ENCODE measurements around the gene ZNF74. TPM values are rescaled to one million over a fixed set of nuclear protein-coding genes. Genes with fewer than 3 reads are reported as not detected.

Gene ZNF74
- total and polyA plus RNA-seq, 7 donors, result 1.4 to 18.8 (median 11.4) TPM

GRCh38 chr22:20425566-20426258 lies 31.8 kb downstream of the ZNF74 start:
- Histone ChIP-seq H3K9me3 (no peaks in the 10 kb centered on the region), H3K27me3 (peaks cover 0 to 1% (median 0%) of the 10 kb centered on the region in 3 donors), H3K27ac (no peak overlapping the region), H3K4me1 (peaks cover 0 to 43% (median 37%) of the 10 kb centered on the region in 4 donors), H3K36me3 (peaks cover 0 to 25% (median 12%) of the 10 kb centered on the region in 4 donors), H3K4me3 (peak overlapping the region in 1 of 4 donors; percentile 5)
- intact Hi-C loops (cut with DNase I), result no loop called here
- no peak for TF ChIP-seq EP300 (IDR thresholded peaks at IDR 0.05)
- no peak for TF ChIP-seq CTCF (IDR thresholded peaks at IDR 0.05)
- TF ChIP-seq POLR2A (IDR thresholded peaks at IDR 0.05), result no peak
- TF ChIP-seq POLR2AphosphoS5 (IDR thresholded peaks at IDR 0.05), result no peak
- WGBS, 2 donors, result 25 to 34% methylated on average over 96 of the region's 96 CpGs
- DNase-seq, result no peak

- peaks cover 0 to 25% (median 12%) of the 10 kb centered on the region in 4 donors for H3K36me3 ChIP-seq
These were observed 32.3 kb downstream of the ZNF74 start for GRCh38 chr22:20426259-20426615.

GRCh38 chr22:20427104-20427944 lies 33.4 kb downstream of the ZNF74 start:
- no peak for DNase-seq
- H3K27ac ChIP-seq, result no peak overlapping the region
- no peaks in the 10 kb centered on the region for H3K9me3 ChIP-seq
- TF ChIP-seq EP300 (IDR thresholded peaks at IDR 0.05) (no peak), POLR2AphosphoS5 (IDR thresholded peaks at IDR 0.05) (no peak), CTCF (IDR thresholded peaks at IDR 0.05) (no peak), POLR2A (IDR thresholded peaks at IDR 0.05) (no peak)
- intact Hi-C loops (cut with DNase I), result no loop called here
- 89 to 95% methylated on average over 8 of the region's 8 CpGs for whole genome bisulfite sequencing, 2 donors
- H3K36me3 ChIP-seq, result peaks cover 0 to 25% (median 12%) of the 10 kb centered on the region in 4 donors
- no peak overlapping the region for H3K4me3 ChIP-seq
- H3K4me1 ChIP-seq, result peaks cover 0 to 53% (median 46%) of the 10 kb centered on the region in 4 donors
- peaks cover 0 to 14% (median 10%) of the 10 kb centered on the region in 3 donors for H3K27me3 ChIP-seq

More at GRCh38 chr22:20426259-20426615, 32.3 kb downstream of the ZNF74 start:
- 58 to 84% methylated on average over 12 of the region's 12 CpGs for WGBS, 2 donors
- Histone ChIP-seq H3K9me3 (no peaks in the 10 kb centered on the region), H3K4me3 (no peak overlapping the region), H3K27ac (no peak overlapping the region), H3K4me1 (peaks cover 0 to 48% (median 42%) of the 10 kb centered on the region in 4 donors), H3K27me3 (peaks cover 0 to 5% (median 1%) of the 10 kb centered on the region in 3 donors)
- TF ChIP-seq POLR2AphosphoS5 (IDR thresholded peaks at IDR 0.05) (no peak), CTCF (IDR thresholded peaks at IDR 0.05) (no peak), POLR2A (IDR thresholded peaks at IDR 0.05) (no peak), EP300 (IDR thresholded peaks at IDR 0.05) (no peak)
- intact Hi-C loops (cut with DNase I), result no loop called here
- no peak for DNase-seq

GRCh38 chr22:20427945-20428417 lies 34.0 kb downstream of the ZNF74 start:
- WGBS, 2 donors, result 96 to 97% methylated on average over 4 of the region's 4 CpGs
- no peak overlapping the region for H3K27ac ChIP-seq
- no peak for TF ChIP-seq CTCF (IDR thresholded peaks at IDR 0.05)
- no peak for TF ChIP-seq POLR2A (IDR thresholded peaks at IDR 0.05)
- no peak for TF ChIP-seq POLR2AphosphoS5 (IDR thresholded peaks at IDR 0.05)
- H3K4me1 ChIP-seq, result peaks cover 0 to 47% (median 40%) of the 10 kb centered on the region in 4 donors
- intact Hi-C loops (cut with DNase I), result no loop called here
- peaks cover 0 to 25% (median 12%) of the 10 kb centered on the region in 4 donors for H3K36me3 ChIP-seq
- DNase-seq, result peak; percentile 29
- no peak overlapping the region for H3K4me3 ChIP-seq
- peaks cover 0 to 14% (median 10%) of the 10 kb centered on the region in 3 donors for H3K27me3 ChIP-seq
- no peaks in the 10 kb centered on the region for H3K9me3 ChIP-seq

Data from sigmoid colon (tissue), 7 donors.